D721Med (cell line): ENCODE measurements around the gene GGT6.

Experiments used
- DNase-seq: peaks from one replicate; pipeline ENCODE4 v3.0.0; 2011; ENCODE audit warnings: low spot score; ENCODE audit not compliant: insufficient read length
- FAIRE-seq: peaks from 2 replicates; lab custom pipeline; 2011; peaks lifted over from hg19 to GRCh38; lab: Jason Lieb, UNC
- TF ChIP-seq, protein P1 (sequence below): IDR thresholded peaks from 2 replicates; pipeline ENCODE4 v1.5.1; 2012; ENCODE audit warnings: mild to moderate bottlenecking, control low read depth; ENCODE audit not compliant: insufficient read depth; ENCODE audit errors: missing control alignments

GGT6 gene

DNA sequence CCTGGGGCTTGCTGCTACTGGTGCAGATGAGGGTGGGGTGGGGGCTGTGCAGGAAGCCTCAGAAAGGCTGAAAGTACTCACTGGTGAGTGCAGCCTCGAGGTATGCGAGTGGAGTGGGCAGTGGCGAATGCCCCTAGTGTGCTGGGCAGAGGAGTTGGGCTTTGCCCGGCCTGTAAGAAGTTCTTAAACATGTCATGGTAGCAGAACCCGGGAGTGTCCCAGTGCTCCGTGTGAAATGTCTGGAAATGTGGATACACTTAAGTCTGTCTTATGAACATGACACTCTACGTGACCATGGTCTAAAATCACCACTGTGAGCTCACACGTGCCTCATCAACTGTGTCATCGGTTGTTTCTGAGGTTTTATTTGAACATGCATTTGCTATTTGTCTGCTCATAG lies 25.7 kb upstream of the GGT6 start:
- DNase-seq (no peak), FAIRE-seq (no peak)
- TF ChIP-seq, protein P1, sequence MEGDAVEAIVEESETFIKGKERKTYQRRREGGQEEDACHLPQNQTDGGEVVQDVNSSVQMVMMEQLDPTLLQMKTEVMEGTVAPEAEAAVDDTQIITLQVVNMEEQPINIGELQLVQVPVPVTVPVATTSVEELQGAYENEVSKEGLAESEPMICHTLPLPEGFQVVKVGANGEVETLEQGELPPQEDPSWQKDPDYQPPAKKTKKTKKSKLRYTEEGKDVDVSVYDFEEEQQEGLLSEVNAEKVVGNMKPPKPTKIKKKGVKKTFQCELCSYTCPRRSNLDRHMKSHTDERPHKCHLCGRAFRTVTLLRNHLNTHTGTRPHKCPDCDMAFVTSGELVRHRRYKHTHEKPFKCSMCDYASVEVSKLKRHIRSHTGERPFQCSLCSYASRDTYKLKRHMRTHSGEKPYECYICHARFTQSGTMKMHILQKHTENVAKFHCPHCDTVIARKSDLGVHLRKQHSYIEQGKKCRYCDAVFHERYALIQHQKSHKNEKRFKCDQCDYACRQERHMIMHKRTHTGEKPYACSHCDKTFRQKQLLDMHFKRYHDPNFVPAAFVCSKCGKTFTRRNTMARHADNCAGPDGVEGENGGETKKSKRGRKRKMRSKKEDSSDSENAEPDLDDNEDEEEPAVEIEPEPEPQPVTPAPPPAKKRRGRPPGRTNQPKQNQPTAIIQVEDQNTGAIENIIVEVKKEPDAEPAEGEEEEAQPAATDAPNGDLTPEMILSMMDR: no peak

DNA sequence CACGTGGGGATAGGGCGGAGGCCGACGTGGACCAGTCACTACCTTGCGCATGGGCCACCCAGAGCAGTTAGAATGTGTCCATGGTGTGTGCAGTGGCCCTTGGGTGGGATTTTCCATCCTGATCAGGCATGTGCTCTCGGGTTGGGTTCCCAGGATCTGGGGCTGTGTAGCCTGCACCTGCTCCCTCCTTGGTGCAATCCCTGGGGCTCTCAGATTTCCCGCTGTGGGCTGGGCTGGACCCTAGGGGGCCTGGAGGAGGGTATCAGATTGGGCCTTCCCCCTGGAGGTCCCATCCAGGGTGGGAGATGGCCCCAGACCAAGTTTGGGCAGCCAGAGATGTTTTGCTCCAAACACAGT lies 25.2 kb upstream of the GGT6 start:
- DNase-seq: no peak
- TF ChIP-seq, protein P1: no peak
- no peak for FAIRE-seq

DNA sequence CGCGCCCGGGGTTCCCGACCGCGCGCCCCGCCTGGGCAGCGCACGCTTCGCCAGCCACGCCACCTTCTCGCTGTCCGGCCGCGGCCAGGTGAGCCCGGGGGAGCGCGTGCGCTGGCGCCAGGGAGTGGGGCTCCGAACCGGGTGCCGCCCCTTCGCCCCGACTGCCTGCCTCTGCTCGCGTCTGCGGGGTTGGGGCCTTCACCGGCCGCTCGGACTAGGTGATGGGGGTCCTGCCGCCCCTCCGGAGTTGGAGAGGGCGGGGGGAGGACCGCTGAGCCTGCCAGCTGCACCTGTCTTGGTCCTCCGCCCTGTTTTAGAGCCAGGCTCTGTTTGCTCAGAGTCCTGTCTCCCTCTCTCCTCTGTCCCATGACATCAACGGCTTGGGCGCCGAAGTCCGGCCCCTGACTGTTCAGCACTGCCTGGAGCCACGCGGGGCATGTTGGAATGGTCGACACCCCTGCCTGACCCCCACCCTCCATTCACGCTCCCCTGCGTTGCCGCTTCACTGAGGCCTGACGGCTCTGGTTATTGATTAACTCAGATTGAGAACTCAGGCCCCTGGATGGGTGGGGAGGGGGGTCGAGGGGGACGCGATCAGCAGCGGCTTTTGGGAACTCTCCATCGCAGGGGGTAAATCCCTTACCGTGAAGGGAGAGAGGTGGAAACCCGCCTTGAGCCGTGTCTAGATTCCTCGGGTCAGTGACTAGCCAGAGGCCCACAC lies 24.7 kb upstream of the GGT6 start:
- TF ChIP-seq, protein P1: no peak
- FAIRE-seq (no peak), DNase-seq (no peak)

DNA sequence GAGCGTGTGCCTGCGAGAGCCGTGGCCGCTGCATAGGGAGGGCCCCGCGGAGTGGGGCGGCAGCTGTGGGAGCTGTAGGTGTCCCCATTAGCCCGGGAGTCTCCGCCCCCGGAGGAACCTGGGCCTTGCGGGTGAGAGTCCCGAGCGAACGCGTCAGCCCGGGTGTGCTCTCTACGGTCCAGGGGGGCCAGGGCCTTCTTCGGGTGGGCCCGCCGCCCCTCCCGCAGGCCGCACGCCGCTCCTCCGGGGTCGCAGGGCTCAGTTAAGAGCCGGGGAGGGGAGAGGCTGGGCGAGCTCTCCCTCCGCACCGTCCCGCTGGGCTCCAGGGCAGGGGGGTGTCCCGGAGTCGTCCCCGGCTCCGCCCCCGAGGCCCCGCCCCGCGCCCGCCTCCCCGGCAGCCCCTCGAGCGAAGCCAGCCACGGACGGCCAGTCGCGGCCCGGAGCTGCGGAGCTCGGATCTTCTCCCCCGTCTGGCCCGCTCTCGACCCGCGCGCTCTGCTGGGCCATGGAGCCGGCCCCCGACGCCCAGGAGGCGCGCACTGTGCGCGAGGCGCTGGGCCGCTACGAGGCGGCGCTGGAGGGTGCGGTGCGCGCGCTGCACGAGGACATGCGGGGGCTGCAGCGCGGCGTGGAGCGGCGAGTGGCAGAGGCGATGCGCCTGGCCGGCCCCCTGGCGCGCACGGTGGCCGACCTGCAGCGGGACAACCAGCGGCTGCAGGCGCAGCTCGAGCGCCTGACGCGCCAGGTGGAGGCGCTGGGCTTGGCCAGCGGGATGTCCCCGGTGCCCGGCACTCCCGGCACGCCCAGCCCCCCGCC lies 23.9 kb upstream of the GGT6 start, which contains the start of gene SMTNL2:
Gene SMTNL2, plus strand, starts transcription at position 429 of the 816 bp plus-strand sequence. Its CDS starts 77 bp downstream, at position 506.
- peak; percentile 91 for DNase-seq
- TF ChIP-seq, protein P1: no peak
- no peak for FAIRE-seq

DNA sequence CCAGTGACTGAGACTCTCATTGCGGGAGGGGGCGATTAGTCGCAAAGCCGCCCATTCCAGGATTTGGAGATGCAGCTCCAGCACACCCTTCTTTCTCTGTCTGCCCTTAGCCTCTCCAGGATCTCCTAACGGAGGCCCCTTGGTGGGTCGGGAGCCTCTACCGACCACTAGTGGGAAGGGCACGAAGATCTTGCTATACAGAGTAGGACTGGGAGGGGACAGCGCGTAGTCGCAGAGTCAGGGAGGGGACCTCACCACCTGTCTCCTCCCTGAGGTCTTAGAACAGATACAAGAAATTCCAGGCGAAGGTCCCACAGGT lies 23.4 kb upstream of the GGT6 start:
- no peak for FAIRE-seq
- peak; percentile 68 for DNase-seq
- TF ChIP-seq, protein P1: no peak

DNA sequence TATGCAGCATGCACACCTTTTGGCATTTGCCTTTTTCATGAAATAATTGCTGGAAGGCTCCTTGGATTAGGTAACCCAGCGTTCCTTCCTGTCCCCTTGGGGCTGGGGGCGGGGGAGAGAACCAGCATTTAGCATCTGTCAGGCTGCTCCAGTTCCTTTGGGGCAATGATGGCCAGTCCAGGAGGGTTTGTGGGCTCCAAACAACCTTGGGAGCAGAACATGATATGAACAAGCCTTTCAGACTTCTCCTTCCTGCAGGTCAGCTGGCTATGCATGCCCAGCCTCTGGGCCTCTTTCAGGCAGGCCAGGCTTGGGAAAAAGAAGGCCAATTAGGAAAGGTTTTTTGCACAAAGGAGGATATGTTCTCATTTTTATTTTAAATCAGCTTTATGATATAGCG lies 22.8 kb upstream of the GGT6 start:
- TF ChIP-seq, protein P1: no peak
- DNase-seq: no peak
- FAIRE-seq: no peak

DNA sequence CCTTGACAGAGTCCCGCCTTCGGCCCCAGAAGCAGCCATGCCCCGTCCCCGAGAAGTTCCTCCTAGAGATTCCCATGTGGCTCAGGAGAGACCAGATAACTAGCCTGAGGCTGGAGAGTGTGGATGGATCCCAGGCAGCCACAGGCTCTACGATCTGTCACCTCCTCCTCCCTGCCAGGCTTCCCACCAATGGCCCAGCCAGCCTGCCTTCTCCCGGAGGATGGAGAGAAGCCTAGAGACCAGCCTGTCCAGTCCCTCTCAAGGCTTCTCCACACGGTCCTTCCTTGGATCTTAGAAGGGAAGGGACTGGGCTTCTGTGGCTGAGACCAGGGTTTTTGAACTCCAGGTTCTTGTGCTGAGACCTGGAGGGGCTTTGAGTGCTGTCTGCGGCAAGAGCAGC lies 22.3 kb upstream of the GGT6 start:
- no peak for FAIRE-seq
- no peak for DNase-seq
- TF ChIP-seq, protein P1: no peak
